Measurements from ENCODE around the gene MGAT5.

GRCh38 chr2:134295441-134295840 lies 41.6 kb downstream of the MGAT5 start:
- no peak for TF ChIP-seq ZBTB7A (tag by site-specific recombination; IDR thresholded peaks at IDR 0.05; ENCODE audit: low read depth)
- no peak for TF ChIP-seq CTCF (tag by site-specific recombination; IDR thresholded peaks at IDR 0.05)
